GM23248 (cell line): ENCODE measurements around the gene IL1RAPL1. TPM values are rescaled to one million over a fixed set of nuclear protein-coding genes. Genes with fewer than 3 reads are reported as not detected.

Source experiments
- DNase-seq: peaks from one replicate; pipeline ENCODE4 v3.0.0-alpha.2; 2015
- H2AFZ ChIP-seq: fragments of 200-600 bp; sonication (generic); 2 replicates; pipeline ENCODE4 v1.6.1; 2016; ENCODE audit warnings: antibody characterized with exemption
- H3F3A ChIP-seq: fragments of 200-600 bp; sonication (generic); 2 replicates; pipeline ENCODE4 v1.6.1; 2016; ENCODE audit warnings: mild to moderate bottlenecking, antibody characterized with exemption, mixed run types; ENCODE audit not compliant: insufficient read depth
- H3K27ac ChIP-seq: fragments of 200-600 bp; sonication (generic); 2 replicates; pipeline ENCODE4 v1.5.1; 2016; ENCODE audit warnings: mild to moderate bottlenecking
- H3K27me3 ChIP-seq: fragments of 200-600 bp; sonication (generic); replicated peaks from 2 replicates; pipeline ENCODE4 v1.6.1; 2016; ENCODE audit warnings: mild to moderate bottlenecking; ENCODE audit not compliant: insufficient read depth
- H3K36me3 ChIP-seq: fragments of 200-600 bp; sonication (generic); 2 replicates; pipeline ENCODE4 v1.6.1; 2016; ENCODE audit warnings: low read depth, mild to moderate bottlenecking
- H3K4me1 ChIP-seq: fragments of 200-600 bp; sonication (generic); 2 replicates; pipeline ENCODE4 v1.6.1; 2016; ENCODE audit warnings: mild to moderate bottlenecking; ENCODE audit not compliant: insufficient read depth
- H3K4me2 ChIP-seq: fragments of 200-600 bp; sonication (generic); one replicate; pipeline ENCODE4 v1.6.1; 2016; ENCODE audit warnings: mild to moderate bottlenecking; ENCODE audit not compliant: unreplicated experiment
- H3K4me3 ChIP-seq: fragments of 200-600 bp; sonication (generic); 2 replicates; pipeline ENCODE4 v1.5.1; 2016; ENCODE audit warnings: mild to moderate bottlenecking
- H3K79me2 ChIP-seq: fragments of 200-600 bp; sonication (generic); 2 replicates; pipeline ENCODE4 v1.6.1; 2016; ENCODE audit warnings: mild to moderate bottlenecking; ENCODE audit not compliant: insufficient read depth
- H3K9ac ChIP-seq: fragments of 200-600 bp; sonication (generic); 2 replicates; pipeline ENCODE4 v1.6.1; 2016; ENCODE audit warnings: mild to moderate bottlenecking
- H3K9me2 ChIP-seq: fragments of 200-600 bp; sonication (generic); 2 replicates; pipeline ENCODE4 v1.6.1; 2016; ENCODE audit warnings: mixed run types, mild to moderate bottlenecking, moderate library complexity; ENCODE audit not compliant: insufficient read depth
- H3K9me3 ChIP-seq: fragments of 200-600 bp; sonication (generic); one replicate; pipeline ENCODE4 v1.6.1; 2017; ENCODE audit warnings: low read depth
- H4K20me1 ChIP-seq: fragments of 200-600 bp; sonication (generic); 2 replicates; pipeline ENCODE4 v1.6.0; 2016; ENCODE audit not compliant: insufficient read depth
- EZH2 ChIP-seq: fragments of 200-600 bp; sonication (generic); IDR thresholded peaks from 2 replicates; pipeline ENCODE4 v1.6.1; 2018; ENCODE audit warnings: antibody characterized with exemption, mild to moderate bottlenecking; ENCODE audit not compliant: insufficient read depth, poor library complexity, severe bottlenecking
- EZH2phosphoT487 ChIP-seq: fragments of 200-600 bp; sonication (generic); IDR thresholded peaks from 2 replicates; pipeline ENCODE4 v1.6.1; 2018; ENCODE audit warnings: antibody characterized with exemption, moderate library complexity, mild to moderate bottlenecking, low read depth; ENCODE audit not compliant: insufficient read depth
- WGBS, 2 experiments: methylation state at CpG; one replicate each; pipeline ENCODE4 v1.1.6; 2015 to 2017; ENCODE audit warnings: low lambda C conversion rate in 2 of 2, low coverage in 1 of 2; ENCODE audit errors: missing lambda C conversion rate in 2 of 2; 5-methylcytosine and 5-hydroxymethylcytosine counted together
- in situ Hi-C: fragments of 300-500 bp; cut with MboI; formaldehyde crosslinking; loops from 2 replicates; pipeline ENCODE4 v1.15.0; 2020
- polyA plus RNA-seq: library from polyadenylated mRNA; unstranded; fragments of >200 nt; fragmentation: Nextera tagmentation; extraction: Ambion mirVana; gene quantifications from 2 replicates; pipeline ENCODE4 v1.2.1, GENCODE V29; 2016
- total RNA-seq: library from RNA; depleted of rRNA; stranded (reverse); fragments of >200 nt; shearing (Covaris generic); gene quantifications from 2 replicates; pipeline ENCODE4 v1.2.3, GENCODE V29; 2014

The IL1RAPL1 gene
- total and polyA plus RNA-seq, 2 experiments from 2014 or later, result not detected

DNA sequence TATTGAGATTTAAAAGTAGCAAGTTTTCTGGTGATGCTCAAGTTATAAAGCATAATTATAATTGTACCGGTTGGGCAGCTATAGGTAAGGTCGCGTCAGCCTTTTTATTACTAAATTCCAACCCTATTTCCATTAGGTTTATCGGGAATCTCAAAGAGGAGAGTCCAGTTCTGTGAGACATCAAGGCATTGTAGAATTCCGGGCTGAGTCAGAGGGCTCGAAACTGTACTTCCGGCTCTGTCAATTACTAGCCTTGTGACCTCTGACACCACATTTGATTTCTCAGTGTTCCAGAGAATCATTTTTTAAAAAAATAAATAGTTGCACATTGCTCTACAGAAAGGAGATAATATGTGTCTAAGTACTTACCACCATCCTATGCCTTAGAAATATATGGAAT lies 4.3 kb downstream of the IL1RAPL1 start:
- Histone ChIP-seq H3K4me3 (no peak overlapping the region), H3K79me2 (no peaks in the 10 kb centered on the region), H3K27me3 (no peaks in the 10 kb centered on the region), H2AFZ (no peak overlapping the region), H3K27ac (no peak overlapping the region), H3K9ac (no peak overlapping the region), H3F3A (no peaks in the 10 kb centered on the region), H4K20me1 (no peaks in the 10 kb centered on the region), H3K36me3 (no peaks in the 10 kb centered on the region), H3K9me3 (no peaks in the 10 kb centered on the region), H3K4me2 (no peak overlapping the region), H3K9me2 (no peaks in the 10 kb centered on the region), H3K4me1 (no peaks in the 10 kb centered on the region)
- in situ Hi-C loops, result no loop called here
- TF ChIP-seq EZH2phosphoT487, result no peak
- no peak for TF ChIP-seq EZH2
- no peak for DNase-seq
- WGBS, 2 experiments, result 44 to 59% methylated on average over 7 of the region's 7 CpGs

- no peaks in the 10 kb centered on the region for H3K9me3 ChIP-seq
- no peak overlapping the region for H3K4me3 ChIP-seq
- no peaks in the 10 kb centered on the region for H3K79me2 ChIP-seq
- no peak overlapping the region for H3K9ac ChIP-seq
- H3K4me2 ChIP-seq, result no peak overlapping the region
- H3K27ac ChIP-seq, result no peak overlapping the region
- H3K4me1 ChIP-seq, result no peaks in the 10 kb centered on the region
- no peak for TF ChIP-seq EZH2
- TF ChIP-seq EZH2phosphoT487, result no peak
- no peaks in the 10 kb centered on the region for H4K20me1 ChIP-seq
- H3K36me3 ChIP-seq, result no peaks in the 10 kb centered on the region
- no peak for DNase-seq
- in situ Hi-C loops, result no loop called here
- H3F3A ChIP-seq, result no peaks in the 10 kb centered on the region
- no peaks in the 10 kb centered on the region for H3K9me2 ChIP-seq
- H3K27me3 ChIP-seq, result no peaks in the 10 kb centered on the region
- WGBS, 2 experiments, result 52 to 57% methylated on average over 3 of the region's 3 CpGs
- no peak overlapping the region for H2AFZ ChIP-seq
These were observed 8.1 kb downstream of the IL1RAPL1 start for GRCh38 chrX:28595346-28595745.

DNA sequence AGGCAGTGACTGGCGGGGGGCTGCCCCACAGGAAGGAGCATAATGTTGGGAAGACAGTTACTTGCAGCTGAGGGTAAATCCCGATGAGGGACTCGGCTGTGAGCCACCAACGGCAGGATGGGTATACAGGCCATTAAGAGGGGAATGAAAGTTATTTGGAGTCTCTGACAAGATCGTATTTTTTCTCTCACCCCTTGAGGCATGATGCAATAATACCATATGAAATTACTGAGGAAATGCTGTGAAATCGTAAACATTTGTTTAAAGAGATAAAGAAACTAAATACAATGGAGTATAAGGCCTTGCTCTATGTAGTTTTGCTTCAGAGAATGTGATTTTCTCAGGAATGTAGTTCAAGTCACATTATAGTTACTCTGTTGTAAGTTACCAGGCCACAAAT lies 12.7 kb downstream of the IL1RAPL1 start:
- H3K27ac ChIP-seq, result no peak overlapping the region
- in situ Hi-C loops, result no loop called here
- H3K4me2 ChIP-seq, result no peak overlapping the region
- no peak overlapping the region for H2AFZ ChIP-seq
- WGBS, 2 experiments, result 30 to 31% methylated on average over 6 of the region's 6 CpGs
- H3K79me2 ChIP-seq, result no peaks in the 10 kb centered on the region
- no peaks in the 10 kb centered on the region for H3K36me3 ChIP-seq
- TF ChIP-seq EZH2phosphoT487 (no peak), EZH2 (no peak)
- H3K4me1 ChIP-seq, result no peaks in the 10 kb centered on the region
- H3K9ac ChIP-seq, result no peak overlapping the region
- DNase-seq, result no peak
- H3K4me3 ChIP-seq, result no peak overlapping the region
- no peaks in the 10 kb centered on the region for H4K20me1 ChIP-seq
- H3K9me3 ChIP-seq, result no peaks in the 10 kb centered on the region
- no peaks in the 10 kb centered on the region for H3K27me3 ChIP-seq
- no peaks in the 10 kb centered on the region for H3F3A ChIP-seq
- no peaks in the 10 kb centered on the region for H3K9me2 ChIP-seq

DNA sequence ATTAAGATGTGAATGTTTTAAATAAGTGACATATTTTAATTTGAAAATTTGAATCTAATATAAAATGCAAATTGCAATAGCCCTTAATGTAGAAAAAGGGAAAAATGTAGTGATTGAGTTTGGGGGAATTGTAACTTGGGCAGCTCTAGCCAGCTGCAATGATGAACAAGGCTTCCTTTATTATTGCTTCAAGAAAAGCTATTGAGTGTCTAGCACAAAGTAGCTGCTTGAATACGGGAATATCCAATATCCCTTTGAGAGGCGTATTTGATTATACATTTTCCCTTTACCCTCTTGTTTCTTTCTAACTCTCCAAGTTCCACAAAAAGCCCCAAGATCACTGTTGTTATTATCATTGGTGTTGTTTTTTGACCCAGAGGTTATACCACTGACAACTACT lies 21.8 kb downstream of the IL1RAPL1 start:
- Histone ChIP-seq H3K27ac (no peak overlapping the region), H3K9me3 (no peaks in the 10 kb centered on the region), H3K4me3 (no peak overlapping the region), H3K9me2 (no peaks in the 10 kb centered on the region), H3K79me2 (no peaks in the 10 kb centered on the region), H2AFZ (no peak overlapping the region), H3K27me3 (no peaks in the 10 kb centered on the region), H4K20me1 (no peaks in the 10 kb centered on the region), H3F3A (no peaks in the 10 kb centered on the region), H3K4me1 (no peaks in the 10 kb centered on the region), H3K36me3 (no peaks in the 10 kb centered on the region), H3K9ac (no peak overlapping the region), H3K4me2 (no peak overlapping the region)
- in situ Hi-C loops, result no loop called here
- no peak for TF ChIP-seq EZH2
- TF ChIP-seq EZH2phosphoT487, result no peak
- no peak for DNase-seq
- WGBS, 2 experiments, result 60 to 62% methylated on average over 2 of the region's 2 CpGs

DNA sequence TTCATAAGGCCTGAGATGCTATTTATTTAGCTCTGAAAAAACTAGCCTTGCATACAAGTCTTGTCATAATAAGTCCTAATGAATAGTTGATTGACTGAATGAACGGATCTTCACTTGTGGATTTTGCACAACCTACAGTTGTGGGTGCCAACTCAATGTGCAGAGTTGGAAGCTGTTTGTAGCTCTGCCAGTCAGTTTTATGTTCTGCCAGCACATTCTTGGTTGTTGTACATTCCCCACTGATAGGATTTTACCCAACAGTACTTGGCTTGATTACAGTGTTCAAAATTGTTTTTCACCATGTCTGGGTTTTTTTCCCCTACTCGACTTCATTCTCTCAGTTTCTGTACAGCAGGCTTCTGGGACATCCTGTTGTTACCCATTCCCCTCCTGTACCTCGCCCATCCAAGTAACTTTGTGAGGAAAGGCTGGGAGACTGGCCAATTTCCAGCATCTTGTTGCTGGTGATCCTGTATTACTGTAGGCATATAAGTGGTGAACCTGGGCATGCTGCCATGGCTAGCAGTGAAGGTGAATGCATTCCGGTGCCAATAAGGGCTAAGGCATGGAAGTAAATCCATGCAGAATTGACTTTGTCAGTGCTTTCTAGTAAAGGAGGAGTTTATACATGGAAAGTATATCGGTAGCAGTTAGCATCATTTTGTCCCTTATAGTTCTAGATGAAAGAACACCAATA lies 22.8 kb downstream of the IL1RAPL1 start:
- no peak for DNase-seq
- Histone ChIP-seq H2AFZ (no peak overlapping the region), H3K27me3 (no peaks in the 10 kb centered on the region), H3F3A (no peaks in the 10 kb centered on the region), H4K20me1 (no peaks in the 10 kb centered on the region), H3K36me3 (no peaks in the 10 kb centered on the region), H3K4me1 (no peaks in the 10 kb centered on the region), H3K27ac (no peak overlapping the region), H3K9ac (no peak overlapping the region), H3K9me3 (no peaks in the 10 kb centered on the region), H3K4me3 (no peak overlapping the region), H3K4me2 (no peak overlapping the region), H3K79me2 (no peaks in the 10 kb centered on the region), H3K9me2 (no peaks in the 10 kb centered on the region)
- 30% methylated on average over 5 of the region's 5 CpGs for WGBS, 2 experiments
- in situ Hi-C loops, result no loop called here
- TF ChIP-seq EZH2 (no peak), EZH2phosphoT487 (no peak)
